ENCODE results near the gene CISH. TPM values are rescaled to one million over a fixed set of nuclear protein-coding genes. Genes with fewer than 3 reads are reported as not detected.

Gene CISH
- total RNA-seq, 1 experiment from 2014 or later: 1.7 TPM

DNA sequence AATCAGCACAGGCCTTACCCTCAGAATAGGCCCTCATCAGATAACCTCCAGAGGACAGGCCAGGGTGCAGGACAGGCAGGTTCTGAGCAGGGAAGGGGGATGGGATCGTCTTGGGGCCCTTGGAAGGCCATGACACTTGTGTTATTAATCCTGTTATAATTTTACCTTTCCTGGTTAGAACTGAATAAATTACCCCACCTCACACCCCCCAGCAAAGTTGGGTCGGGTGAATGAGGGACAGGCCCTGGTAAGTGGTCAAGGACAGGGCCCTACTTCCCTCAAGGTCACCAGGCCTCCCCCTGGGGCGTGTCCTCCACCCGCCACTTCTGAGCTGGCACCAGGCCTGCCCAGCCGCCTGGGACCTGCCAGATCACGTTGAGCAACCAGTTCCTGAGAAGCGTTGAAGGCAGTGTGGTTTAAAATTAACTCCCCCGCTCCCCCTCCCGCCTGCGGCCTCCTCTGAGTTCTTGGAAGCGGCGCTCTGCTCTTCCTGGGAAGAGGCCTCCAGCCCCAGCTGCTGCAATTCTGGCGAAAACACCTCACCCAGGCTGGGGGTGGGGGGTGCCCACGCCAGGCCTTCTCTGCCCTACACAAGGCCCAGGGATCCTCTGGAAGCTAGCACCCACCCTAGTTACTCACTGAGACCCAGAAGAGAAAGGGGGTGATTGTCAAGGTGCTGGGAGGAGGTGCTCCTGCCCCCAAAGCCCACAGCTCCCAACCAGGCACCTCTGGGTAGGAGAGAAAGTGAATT is 10.6 kb downstream of the CISH start:
- no peaks in the 10 kb centered on the region for H3K23me2 ChIP-seq (ENCODE audit: insufficient read length, low read depth, low read length, poor library complexity, severe bottlenecking)
- no peak overlapping the region for H4K5ac ChIP-seq (ENCODE audit: insufficient read length, low read depth, low read length)
- H3K27ac ChIP-seq (ENCODE audit: insufficient read length, low read depth, low read length): no peak overlapping the region
- no peak overlapping the region for H3K4me2 ChIP-seq (ENCODE audit: insufficient read depth, insufficient read length, low read length)
- H4K20me1 ChIP-seq (ENCODE audit: control insufficient read depth, insufficient read depth, insufficient read length): no peaks in the 10 kb centered on the region
- no peaks in the 10 kb centered on the region for H3K9me3 ChIP-seq (ENCODE audit: control insufficient read depth, low read depth, low read length)
- no peak overlapping the region for H3K18ac ChIP-seq (ENCODE audit: insufficient read length, low read depth, low read length)
- no peak overlapping the region for H3K23ac ChIP-seq (ENCODE audit: insufficient read length, low read depth, low read length)
- H3K79me1 ChIP-seq (ENCODE audit: insufficient read depth, low read depth, low read length, poor library complexity, severe bottlenecking): no peaks in the 10 kb centered on the region
- no CpG with 5 or more reads among the region's 14 CpGs for WGBS (ENCODE audit: extremely low coverage, insufficient read length, low lambda C conversion rate)
- H2AK5ac ChIP-seq (ENCODE audit: insufficient read length, low read length): no peak overlapping the region
- no peaks in the 10 kb centered on the region for H3K79me2 ChIP-seq (ENCODE audit: insufficient read depth, low read length)
- no peak overlapping the region for H2BK12ac ChIP-seq (ENCODE audit: insufficient read length, low read depth, low read length)
- no peak overlapping the region for H3K4ac ChIP-seq (ENCODE audit: low read depth, low read length)
- H3K4me1 ChIP-seq (ENCODE audit: insufficient read depth, low read length): no peaks in the 10 kb centered on the region
- Mint-ChIP-seq H3K9me3 (no peaks in the 10 kb centered on the region), H3K4me1 (no peaks in the 10 kb centered on the region), H3K36me3 (ENCODE audit: insufficient read depth in 1 of 3, low read depth in 3 of 3) (no peaks in the 10 kb centered on the region), H3K27ac (no peak overlapping the region), H3K4me3 (no peak overlapping the region), H3K27me3 (ENCODE audit: low read depth) (peaks cover 4% of the 10 kb centered on the region)
- no peak overlapping the region for H3T11ph ChIP-seq (ENCODE audit: low read length)
- H4K91ac ChIP-seq (ENCODE audit: insufficient read length, low read depth, low read length): no peak overlapping the region
- H2BK20ac ChIP-seq (ENCODE audit: low read depth, low read length, poor library complexity, severe bottlenecking): no peak overlapping the region
- H2BK15ac ChIP-seq (ENCODE audit: low read depth, low read length): no peak overlapping the region
- no peak overlapping the region for H4K8ac ChIP-seq (replicated peaks; ENCODE audit: insufficient read length, low read depth, low read length)
- H3K27me3 ChIP-seq (ENCODE audit: insufficient read depth, low read length): no peaks in the 10 kb centered on the region
- TF ChIP-seq, protein P1, sequence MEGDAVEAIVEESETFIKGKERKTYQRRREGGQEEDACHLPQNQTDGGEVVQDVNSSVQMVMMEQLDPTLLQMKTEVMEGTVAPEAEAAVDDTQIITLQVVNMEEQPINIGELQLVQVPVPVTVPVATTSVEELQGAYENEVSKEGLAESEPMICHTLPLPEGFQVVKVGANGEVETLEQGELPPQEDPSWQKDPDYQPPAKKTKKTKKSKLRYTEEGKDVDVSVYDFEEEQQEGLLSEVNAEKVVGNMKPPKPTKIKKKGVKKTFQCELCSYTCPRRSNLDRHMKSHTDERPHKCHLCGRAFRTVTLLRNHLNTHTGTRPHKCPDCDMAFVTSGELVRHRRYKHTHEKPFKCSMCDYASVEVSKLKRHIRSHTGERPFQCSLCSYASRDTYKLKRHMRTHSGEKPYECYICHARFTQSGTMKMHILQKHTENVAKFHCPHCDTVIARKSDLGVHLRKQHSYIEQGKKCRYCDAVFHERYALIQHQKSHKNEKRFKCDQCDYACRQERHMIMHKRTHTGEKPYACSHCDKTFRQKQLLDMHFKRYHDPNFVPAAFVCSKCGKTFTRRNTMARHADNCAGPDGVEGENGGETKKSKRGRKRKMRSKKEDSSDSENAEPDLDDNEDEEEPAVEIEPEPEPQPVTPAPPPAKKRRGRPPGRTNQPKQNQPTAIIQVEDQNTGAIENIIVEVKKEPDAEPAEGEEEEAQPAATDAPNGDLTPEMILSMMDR (conservative IDR thresholded peaks at IDR 0.05): no peak
- no peak overlapping the region for H2BK120ac ChIP-seq (ENCODE audit: low read depth, low read length, poor library complexity, severe bottlenecking)
- H2AFZ ChIP-seq (ENCODE audit: low read length): no peak overlapping the region
- DNase-seq: no peak
- no peak overlapping the region for H3K56ac ChIP-seq (ENCODE audit: insufficient read length, low read depth, low read length)
- no peak overlapping the region for H3K9ac ChIP-seq (ENCODE audit: extremely low read depth, insufficient read length, low read length)
- no peak overlapping the region for H3K14ac ChIP-seq (ENCODE audit: insufficient read depth, low read length)
- no peak overlapping the region for H2BK5ac ChIP-seq (ENCODE audit: insufficient read length, low read length)

All from H9 (cell line).